Smooth muscle cell of the brain vasculature (primary cell): ENCODE measurements around the gene CTNND1.
A peak's percentile ranks its signal among the peaks of the same experiment; 100 is the strongest.
"Not testable (repeated sequence)": the region's sequence is repeated elsewhere in the genome, so short reads cannot be mapped to it uniquely, and the experiment has no call there.

Experiments
- DNase-seq: peaks from one replicate; pipeline ENCODE4 v3.0.0-alpha.2; 2012; ENCODE audit warnings: low read depth, low spot score

CTNND1 gene

GRCh38 chr11:57792060-57792541 lies 30.5 kb downstream of the CTNND1 start:
- no peak for DNase-seq

- no peak for DNase-seq
These were observed 31.3 kb downstream of the CTNND1 start for GRCh38 chr11:57792870-57793269.

GRCh38 chr11:57793351-57794115 lies 31.9 kb downstream of the CTNND1 start:
- no peak for DNase-seq

GRCh38 chr11:57798905-57799559 lies 37.4 kb downstream of the CTNND1 start:
- no peak for DNase-seq

GRCh38 chr11:57800444-57801182 lies 39.0 kb downstream of the CTNND1 start:
- peak; percentile 45 for DNase-seq

- DNase-seq: no peak
These were observed 39.5 kb downstream of the CTNND1 start for GRCh38 chr11:57801183-57801485.

- no peak for DNase-seq
These were observed 40.8 kb downstream of the CTNND1 start for GRCh38 chr11:57802411-57802810.

GRCh38 chr11:57804466-57804865 lies 42.9 kb downstream of the CTNND1 start:
- DNase-seq: no peak

GRCh38 chr11:57805780-57806179 lies 44.2 kb downstream of the CTNND1 start:
- no peak for DNase-seq

GRCh38 chr11:57812634-57813033 lies 51.0 kb downstream of the CTNND1 start:
- DNase-seq: no peak

GRCh38 chr11:57815476-57815875 lies 53.9 kb downstream of the CTNND1 start:
- DNase-seq: no peak

GRCh38 chr11:57815877-57816276 lies 54.3 kb downstream of the CTNND1 start:
- no peak for DNase-seq

- no peak for DNase-seq
These were observed 57.2 kb downstream of the CTNND1 start for GRCh38 chr11:57818812-57819211.

GRCh38 chr11:57819252-57819979 lies 57.8 kb downstream of the CTNND1 start:
- no peak for DNase-seq

GRCh38 chr11:57823859-57824258 lies 62.3 kb downstream of the CTNND1 start:
- no peak for DNase-seq

- no peak for DNase-seq
These were observed 73.2 kb downstream of the CTNND1 start for GRCh38 chr11:57834852-57835251.

GRCh38 chr11:57838609-57839008 lies 77.0 kb downstream of the CTNND1 start:
- not testable (repeated sequence) for DNase-seq

- no peak for DNase-seq
These were observed 81.3 kb downstream of the CTNND1 start for GRCh38 chr11:57842873-57843272.

- no peak for DNase-seq
These were observed 106.4 kb downstream of the CTNND1 start for GRCh38 chr11:57867966-57868365.

GRCh38 chr11:57868491-57868890 lies 106.9 kb downstream of the CTNND1 start:
- DNase-seq: no peak
